ENCODE results near the gene UTS2B. TPM values are rescaled to one million over a fixed set of nuclear protein-coding genes. Genes with fewer than 3 reads are reported as not detected.

The UTS2B gene
- total and polyA plus RNA-seq, 2 of the 13 experiments (the other 11 are each of a cell fraction or from before 2014, with no cell fraction given): 0.03 to 0.46 TPM

DNA sequence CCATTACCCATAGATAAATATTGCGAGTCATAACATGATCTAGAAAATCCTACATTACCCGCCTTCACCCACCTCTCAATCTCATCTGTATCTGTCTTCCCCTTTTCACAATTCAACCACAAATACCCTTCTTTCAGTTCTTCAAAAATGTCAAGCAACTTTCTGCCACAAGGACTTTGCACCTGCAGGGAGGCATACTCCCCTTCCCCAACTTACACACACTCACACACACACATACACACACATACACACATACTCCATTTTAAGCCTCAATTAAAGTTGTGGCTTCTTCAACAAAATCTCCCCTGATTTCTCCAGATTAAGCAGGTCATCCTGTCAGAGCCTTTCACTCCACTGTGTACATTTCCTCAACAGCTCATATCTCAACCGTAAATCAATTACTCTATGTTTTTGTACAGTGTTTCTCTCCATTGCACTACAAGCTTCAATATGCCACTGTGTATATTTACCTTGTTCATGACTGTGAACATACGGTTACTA is 34.2 kb downstream of the UTS2B start:
- no peak overlapping the region for H2AFZ ChIP-seq (ENCODE audit: low read length)
- no peaks in the 10 kb centered on the region; a peak in 1 of 5 replicates for H3K27me3 ChIP-seq (ENCODE audit: control insufficient read depth in 1 of 2, insufficient read depth in 2 of 2, low read length in 2 of 2)
- H3K4me1 ChIP-seq (ENCODE audit: insufficient read depth, low read length): no peaks in the 10 kb centered on the region
- FAIRE-seq (no peak), DNase-seq (ENCODE audit: low spot score) (no peak), ATAC-seq (no peak)
- POLR2A ChIA-PET: no interaction called here
- intact Hi-C loops (cut with micrococcal nuclease; ENCODE audit: unreplicated experiment) (no loop called here), in situ Hi-C loops (cut with HindIII; ENCODE audit: extremely low pct_ligation_motif_present, low pct_unique_long_range_greater_than_20kb) (no loop called here)
- no peaks in the 10 kb centered on the region for H4K20me1 ChIP-seq (ENCODE audit: insufficient read depth, low read length)
- no TSS peak for BruUV-seq (replicated peaks)
- H3K36me3 ChIP-seq (replicated peaks in 1 of 2; ENCODE audit: control insufficient read depth in 1 of 2, insufficient read depth in 2 of 2, low read length in 2 of 2): no peaks in the 10 kb centered on the region
- no peak overlapping the region for H3K9ac ChIP-seq (ENCODE audit: insufficient read depth, low read depth, low read length)
- no peak overlapping the region for H3K27ac ChIP-seq (ENCODE audit: extremely low read length, insufficient read depth, low read length)
- no peak overlapping the region for H3K4me2 ChIP-seq (ENCODE audit: low read depth, low read length)
- WGBS (ENCODE audit: low lambda C conversion rate): 31% methylated on average over 4 of the region's 4 CpGs
- H3K4me3 ChIP-seq (replicated peaks in 1 of 3; ENCODE audit: insufficient read depth in 1 of 3, low read depth in 2 of 3, low read length in 3 of 3): no peak overlapping the region
- H3K9me3 ChIP-seq (ENCODE audit: low read length): no peaks in the 10 kb centered on the region
- TF ChIP-seq SMAD9 (CRISPR knock-in tag; IDR thresholded peaks at IDR 0.05) (no peak), BCL6 (CRISPR knock-in tag; IDR thresholded peaks at IDR 0.05) (peak; percentile 62; the same call in 1 of the 2 replicates)
- CTCF ChIA-PET (ENCODE audit: low intra/inter-chr PET ratio, low total read pairs): no interaction called here
- H3K79me2 ChIP-seq (ENCODE audit: insufficient read depth, low read length): no peaks in the 10 kb centered on the region

DNA sequence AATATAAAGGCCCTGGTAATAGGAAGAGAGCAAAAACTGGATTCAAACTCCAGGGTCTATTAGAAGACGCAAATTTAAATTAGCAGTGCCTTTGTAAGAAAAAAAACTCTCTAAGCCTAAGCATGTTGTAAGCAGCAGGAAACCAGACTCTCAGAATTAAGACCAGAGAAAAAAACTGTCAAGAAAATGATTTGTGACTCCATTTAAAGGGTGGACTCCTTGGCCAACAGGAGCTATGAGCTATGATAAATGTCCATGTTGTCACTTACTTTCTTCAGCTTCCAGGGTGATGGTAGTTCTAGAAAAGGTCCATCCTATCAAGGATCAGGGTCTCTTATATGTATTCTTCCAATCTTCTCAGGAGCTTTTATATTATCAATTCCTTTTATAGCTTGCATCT is 36.0 kb downstream of the UTS2B start:
- BruUV-seq (replicated peaks): no TSS peak
- Histone ChIP-seq H3K9me3 (ENCODE audit: low read length) (no peaks in the 10 kb centered on the region), H3K27me3 (ENCODE audit: control insufficient read depth in 1 of 2, insufficient read depth in 2 of 2, low read length in 2 of 2) (no peaks in the 10 kb centered on the region; a peak in 1 of 5 replicates), H3K79me2 (ENCODE audit: insufficient read depth, low read length) (no peaks in the 10 kb centered on the region), H3K4me3 (replicated peaks in 1 of 3; ENCODE audit: insufficient read depth in 1 of 3, low read depth in 2 of 3, low read length in 3 of 3) (no peak overlapping the region), H3K4me1 (ENCODE audit: insufficient read depth, low read length) (no peaks in the 10 kb centered on the region), H4K20me1 (ENCODE audit: insufficient read depth, low read length) (no peaks in the 10 kb centered on the region), H3K9ac (ENCODE audit: insufficient read depth, low read depth, low read length) (no peak overlapping the region), H3K36me3 (replicated peaks in 1 of 2; ENCODE audit: control insufficient read depth in 1 of 2, insufficient read depth in 2 of 2, low read length in 2 of 2) (no peaks in the 10 kb centered on the region), H2AFZ (ENCODE audit: low read length) (no peak overlapping the region), H3K27ac (ENCODE audit: extremely low read length, insufficient read depth, low read length) (no peak overlapping the region), H3K4me2 (ENCODE audit: low read depth, low read length) (no peak overlapping the region)
- ChIA-PET POLR2A (no interaction called here), CTCF (ENCODE audit: low intra/inter-chr PET ratio, low total read pairs) (no interaction called here)
- intact Hi-C loops (cut with micrococcal nuclease; ENCODE audit: unreplicated experiment) (no loop called here), in situ Hi-C loops (cut with HindIII; ENCODE audit: extremely low pct_ligation_motif_present, low pct_unique_long_range_greater_than_20kb) (no loop called here)
- ATAC-seq (no peak), DNase-seq (ENCODE audit: low spot score) (no peak), FAIRE-seq (no peak)
- 47% methylated on average over 1 of the region's 1 CpG for WGBS (ENCODE audit: low lambda C conversion rate)
- TF ChIP-seq, protein P1, sequence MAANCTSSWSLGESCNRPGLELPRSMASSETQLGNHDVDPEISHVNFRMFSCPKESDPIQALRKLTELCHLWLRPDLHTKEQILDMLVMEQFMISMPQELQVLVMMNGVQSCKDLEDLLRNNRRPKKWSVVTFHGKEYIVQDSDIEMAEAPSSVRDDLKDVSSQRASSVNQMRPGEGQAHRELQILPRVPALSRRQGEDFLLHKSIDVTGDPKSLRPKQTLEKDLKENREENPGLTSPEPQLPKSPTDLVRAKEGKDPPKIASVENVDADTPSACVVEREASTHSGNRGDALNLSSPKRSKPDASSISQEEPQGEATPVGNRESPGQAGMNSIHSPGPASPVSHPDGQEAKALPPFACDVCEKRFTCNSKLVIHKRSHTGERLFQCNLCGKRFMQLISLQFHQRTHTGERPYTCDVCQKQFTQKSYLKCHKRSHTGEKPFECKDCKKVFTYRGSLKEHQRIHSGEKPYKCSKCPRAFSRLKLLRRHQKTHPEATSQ (CRISPR knock-in tag; IDR thresholded peaks at IDR 0.05; ENCODE audit: borderline replicate concordance): no peak
- TF ChIP-seq JUNB (CRISPR knock-in tag; IDR thresholded peaks at IDR 0.05; ENCODE audit: borderline replicate concordance) (no peak), ZNF850 (CRISPR knock-in tag; conservative IDR thresholded peaks at IDR 0.05) (no peak), ZNF773 (CRISPR knock-in tag; IDR thresholded peaks at IDR 0.05; ENCODE audit: borderline replicate concordance) (no peak), MXI1 (IDR thresholded peaks at IDR 0.05; ENCODE audit: borderline replicate concordance, low read depth, low read length) (no peak), ATRX (CRISPR knock-in tag; IDR thresholded peaks at IDR 0.05; ENCODE audit: borderline replicate concordance) (no peak), KLF9 (CRISPR knock-in tag; IDR thresholded peaks at IDR 0.05; ENCODE audit: low read depth) (no peak)
- TF ChIP-seq, protein P2, sequence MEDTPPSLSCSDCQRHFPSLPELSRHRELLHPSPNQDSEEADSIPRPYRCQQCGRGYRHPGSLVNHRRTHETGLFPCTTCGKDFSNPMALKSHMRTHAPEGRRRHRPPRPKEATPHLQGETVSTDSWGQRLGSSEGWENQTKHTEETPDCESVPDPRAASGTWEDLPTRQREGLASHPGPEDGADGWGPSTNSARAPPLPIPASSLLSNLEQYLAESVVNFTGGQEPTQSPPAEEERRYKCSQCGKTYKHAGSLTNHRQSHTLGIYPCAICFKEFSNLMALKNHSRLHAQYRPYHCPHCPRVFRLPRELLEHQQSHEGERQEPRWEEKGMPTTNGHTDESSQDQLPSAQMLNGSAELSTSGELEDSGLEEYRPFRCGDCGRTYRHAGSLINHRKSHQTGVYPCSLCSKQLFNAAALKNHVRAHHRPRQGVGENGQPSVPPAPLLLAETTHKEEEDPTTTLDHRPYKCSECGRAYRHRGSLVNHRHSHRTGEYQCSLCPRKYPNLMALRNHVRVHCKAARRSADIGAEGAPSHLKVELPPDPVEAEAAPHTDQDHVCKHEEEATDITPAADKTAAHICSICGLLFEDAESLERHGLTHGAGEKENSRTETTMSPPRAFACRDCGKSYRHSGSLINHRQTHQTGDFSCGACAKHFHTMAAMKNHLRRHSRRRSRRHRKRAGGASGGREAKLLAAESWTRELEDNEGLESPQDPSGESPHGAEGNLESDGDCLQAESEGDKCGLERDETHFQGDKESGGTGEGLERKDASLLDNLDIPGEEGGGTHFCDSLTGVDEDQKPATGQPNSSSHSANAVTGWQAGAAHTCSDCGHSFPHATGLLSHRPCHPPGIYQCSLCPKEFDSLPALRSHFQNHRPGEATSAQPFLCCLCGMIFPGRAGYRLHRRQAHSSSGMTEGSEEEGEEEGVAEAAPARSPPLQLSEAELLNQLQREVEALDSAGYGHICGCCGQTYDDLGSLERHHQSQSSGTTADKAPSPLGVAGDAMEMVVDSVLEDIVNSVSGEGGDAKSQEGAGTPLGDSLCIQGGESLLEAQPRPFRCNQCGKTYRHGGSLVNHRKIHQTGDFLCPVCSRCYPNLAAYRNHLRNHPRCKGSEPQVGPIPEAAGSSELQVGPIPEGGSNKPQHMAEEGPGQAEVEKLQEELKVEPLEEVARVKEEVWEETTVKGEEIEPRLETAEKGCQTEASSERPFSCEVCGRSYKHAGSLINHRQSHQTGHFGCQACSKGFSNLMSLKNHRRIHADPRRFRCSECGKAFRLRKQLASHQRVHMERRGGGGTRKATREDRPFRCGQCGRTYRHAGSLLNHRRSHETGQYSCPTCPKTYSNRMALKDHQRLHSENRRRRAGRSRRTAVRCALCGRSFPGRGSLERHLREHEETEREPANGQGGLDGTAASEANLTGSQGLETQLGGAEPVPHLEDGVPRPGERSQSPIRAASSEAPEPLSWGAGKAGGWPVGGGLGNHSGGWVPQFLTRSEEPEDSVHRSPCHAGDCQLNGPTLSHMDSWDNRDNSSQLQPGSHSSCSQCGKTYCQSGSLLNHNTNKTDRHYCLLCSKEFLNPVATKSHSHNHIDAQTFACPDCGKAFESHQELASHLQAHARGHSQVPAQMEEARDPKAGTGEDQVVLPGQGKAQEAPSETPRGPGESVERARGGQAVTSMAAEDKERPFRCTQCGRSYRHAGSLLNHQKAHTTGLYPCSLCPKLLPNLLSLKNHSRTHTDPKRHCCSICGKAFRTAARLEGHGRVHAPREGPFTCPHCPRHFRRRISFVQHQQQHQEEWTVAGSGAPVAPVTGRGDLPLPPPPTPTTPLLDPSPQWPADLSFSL (CRISPR knock-in tag; IDR thresholded peaks at IDR 0.05): no peak
